ENCODE data around the gene FIGNL2.
"Not testable (repeated sequence)": the region's sequence is repeated elsewhere in the genome, so short reads cannot be mapped to it uniquely, and the experiment has no call there.

Gene FIGNL2

DNA sequence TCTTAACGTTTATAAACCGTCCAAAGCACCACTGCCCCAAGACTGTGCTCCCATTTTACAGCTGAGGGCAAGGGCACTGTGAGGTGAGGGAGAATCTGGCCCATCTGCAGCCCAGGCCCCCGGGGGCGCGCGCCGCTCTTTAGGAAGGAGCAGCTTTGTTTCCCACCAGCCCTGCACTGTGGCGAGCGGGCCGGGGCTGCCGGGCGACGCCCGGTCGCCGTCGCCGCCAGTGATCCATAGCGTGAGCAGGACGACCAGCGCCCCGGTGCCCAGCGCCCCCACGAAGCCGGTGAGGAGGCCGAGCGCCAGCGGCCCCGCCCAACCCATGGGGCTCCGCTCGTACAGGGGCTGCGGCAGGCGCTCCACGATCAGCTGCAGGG is 34.6 kb downstream of the FIGNL2 start:
- no peak for DNase-seq

DNA sequence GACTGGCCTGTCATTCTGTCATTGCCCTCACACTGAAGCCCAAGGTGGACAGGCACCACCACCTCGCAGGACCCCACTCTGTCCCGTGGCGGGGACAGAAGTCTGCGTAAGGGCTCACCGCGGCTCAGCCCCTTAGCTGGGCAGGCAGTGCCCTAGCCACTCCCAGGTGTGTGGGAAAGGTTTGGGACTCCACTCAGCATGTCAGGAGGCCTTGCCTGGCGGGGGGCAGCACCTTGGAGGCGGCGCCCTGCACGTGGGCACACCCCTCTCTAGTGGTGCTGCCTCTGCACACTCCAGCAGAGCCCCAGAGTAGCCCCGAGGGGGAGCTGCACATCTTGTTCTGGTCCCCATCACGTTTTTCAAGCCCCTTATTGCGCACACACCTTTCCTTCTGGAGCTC is 35.6 kb downstream of the FIGNL2 start:
- no peak for DNase-seq

DNA sequence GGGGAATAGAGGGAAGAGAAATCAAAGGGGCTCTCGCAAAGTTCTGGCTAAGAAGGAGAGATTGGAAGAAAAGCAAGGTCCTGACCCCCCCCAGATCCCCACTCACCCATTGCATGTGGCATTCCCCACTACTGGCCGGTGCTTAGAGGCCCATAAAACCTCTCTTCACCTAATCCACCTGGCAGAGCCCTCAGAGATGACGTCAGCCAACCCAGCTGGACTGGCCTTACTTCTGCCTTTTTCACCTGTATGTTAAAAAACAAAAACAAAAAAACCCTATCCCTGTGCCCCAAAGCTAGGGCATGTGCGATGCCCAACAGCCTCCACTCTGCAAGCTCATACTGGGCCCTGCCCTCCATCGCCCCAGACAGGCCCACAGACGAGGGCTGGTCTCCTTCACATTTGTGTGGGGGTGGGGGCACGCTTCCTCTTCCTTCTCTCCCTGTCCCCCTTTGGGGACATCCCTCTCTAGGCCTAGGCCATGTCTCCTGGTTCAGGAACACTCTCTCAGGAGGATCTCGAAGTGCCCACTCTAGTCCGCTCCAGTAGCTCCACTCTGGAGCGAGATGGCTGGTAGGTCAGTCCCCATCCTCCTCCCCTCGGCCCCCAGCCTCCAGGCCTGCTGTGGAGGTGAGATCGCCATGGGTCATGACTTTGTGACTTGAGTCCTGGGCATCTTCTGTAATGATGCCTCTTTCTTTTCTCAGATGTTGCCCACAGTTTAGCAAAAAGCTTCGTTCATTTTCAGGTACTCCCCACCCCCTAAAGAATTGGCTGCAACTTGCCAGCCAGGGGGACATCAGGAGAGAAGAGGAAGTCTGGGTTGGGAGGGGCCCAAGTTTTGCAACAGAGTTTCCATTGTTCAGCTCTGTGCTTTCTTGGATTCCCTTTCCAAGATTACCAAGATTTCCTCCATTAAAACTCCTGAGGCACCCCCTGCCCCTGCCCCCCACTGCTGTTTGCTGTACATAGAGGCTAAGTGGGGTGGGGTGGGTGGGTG is 37.0 kb downstream of the FIGNL2 start:
- DNase-seq: no peak

DNA sequence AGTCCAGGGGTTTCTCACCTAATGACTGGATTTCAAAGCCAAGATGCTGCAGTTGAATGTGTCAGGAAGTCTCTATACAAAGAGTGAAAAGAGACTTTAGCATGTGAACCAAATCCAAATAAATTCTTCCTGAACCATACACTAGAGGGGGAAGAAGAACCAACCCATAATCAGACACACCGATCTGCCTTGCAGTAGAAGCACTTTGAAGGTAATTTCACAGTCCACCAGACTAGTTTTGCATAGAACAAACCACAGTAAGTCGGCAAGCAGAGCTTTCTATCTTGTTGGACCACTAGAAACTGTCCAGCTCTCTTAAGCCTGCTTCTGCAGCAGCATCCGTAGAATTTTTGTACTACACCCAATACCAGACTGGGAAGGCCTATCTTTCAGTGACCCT is 39.3 kb downstream of the FIGNL2 start:
- DNase-seq: no peak

DNA sequence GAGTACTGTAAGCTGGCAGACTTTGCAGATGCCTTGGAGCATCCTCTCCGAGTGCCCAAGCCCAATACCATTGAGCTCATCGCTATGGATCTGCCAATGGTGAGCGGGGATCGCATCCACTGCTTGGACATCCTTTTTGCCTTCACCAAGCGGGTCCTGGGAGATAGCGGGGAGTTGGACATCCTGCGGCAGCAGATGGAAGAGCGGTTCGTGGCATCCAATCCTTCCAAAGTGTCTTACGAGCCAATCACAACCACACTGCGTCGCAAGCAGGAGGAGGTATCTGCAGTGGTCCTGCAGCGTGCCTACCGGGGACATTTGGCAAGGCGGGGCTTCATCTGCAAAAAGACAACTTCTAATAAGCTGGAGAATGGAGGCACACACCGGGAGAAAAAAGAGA is 41.6 kb downstream of the FIGNL2 start:
- DNase-seq: no peak

DNA sequence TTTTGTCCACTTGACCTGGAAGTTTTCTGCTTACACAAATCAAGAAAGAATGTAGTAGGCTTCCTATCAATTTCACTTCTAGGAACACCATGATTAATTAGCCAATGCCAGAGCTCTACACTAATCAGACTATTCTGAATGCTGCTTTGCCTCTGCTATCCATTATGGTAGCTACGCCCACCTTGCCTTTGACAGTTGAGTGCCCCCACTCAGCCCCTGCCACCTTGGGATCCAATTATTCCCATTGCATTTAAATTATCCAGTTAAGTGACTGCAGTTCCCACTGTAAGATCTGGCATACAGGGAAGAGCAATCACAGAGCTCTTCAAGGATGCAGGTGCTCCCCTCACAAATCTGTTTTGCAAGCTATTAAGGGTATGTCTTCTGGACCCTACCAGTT is 47.5 kb downstream of the FIGNL2 start:
- no peak for DNase-seq

DNA sequence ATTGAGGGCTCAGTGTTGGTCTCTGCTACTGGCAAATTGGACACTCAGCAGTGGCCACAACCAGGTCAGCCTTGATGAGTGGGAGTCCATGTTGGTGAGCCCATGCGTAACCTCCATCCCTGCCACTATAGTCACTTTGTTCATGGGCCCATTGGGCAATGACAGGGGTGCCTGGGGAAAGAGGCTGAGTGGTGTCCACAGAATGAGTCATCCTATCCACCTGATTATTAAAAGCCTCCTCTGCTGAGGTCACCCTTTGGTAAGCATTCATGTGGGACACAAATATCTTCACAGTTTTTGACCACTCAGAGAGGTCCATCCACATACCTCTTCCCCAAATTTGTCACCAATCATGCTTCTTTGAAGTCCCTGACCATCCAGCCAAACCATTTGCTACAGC is 50.0 kb downstream of the FIGNL2 start:
- no peak for DNase-seq

DNA sequence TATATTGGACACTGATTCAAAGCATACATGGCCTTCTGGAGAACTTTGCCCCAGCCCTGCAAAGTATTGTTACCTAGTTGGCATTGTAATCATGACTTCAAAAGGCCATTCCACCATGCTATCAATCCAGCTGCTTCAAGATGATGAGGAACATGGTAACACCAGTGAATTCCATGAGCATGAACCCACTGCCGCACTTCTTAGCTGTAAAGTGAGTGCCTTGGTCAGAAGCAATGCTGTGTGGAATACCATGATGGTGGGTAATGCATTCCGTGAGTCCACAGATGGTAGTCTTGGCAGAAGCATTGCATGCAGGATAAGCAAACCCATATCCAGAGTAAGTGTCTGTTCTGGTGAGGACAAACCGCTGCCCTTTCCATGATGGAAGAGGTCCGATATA is 50.5 kb downstream of the FIGNL2 start:
- not testable (repeated sequence) for DNase-seq

DNA sequence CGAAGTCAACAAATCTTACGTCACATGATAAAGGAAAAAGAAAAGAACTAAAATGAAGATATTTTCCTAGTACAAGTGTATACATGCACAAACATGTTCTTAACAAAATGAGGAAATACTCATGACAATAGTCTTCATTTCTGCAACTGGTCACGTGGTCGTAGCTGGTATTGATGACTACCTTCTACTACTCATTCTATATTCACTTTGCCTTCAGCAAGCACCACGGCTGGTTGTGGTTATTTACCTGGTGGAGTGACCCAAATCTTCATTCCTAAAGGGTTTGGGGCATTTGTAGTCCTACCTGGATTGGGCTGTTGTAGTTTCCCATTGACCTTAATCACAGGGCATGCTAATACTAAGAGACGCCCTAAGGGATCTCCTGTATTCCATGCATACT is 51.2 kb downstream of the FIGNL2 start:
- no peak for DNase-seq

DNA sequence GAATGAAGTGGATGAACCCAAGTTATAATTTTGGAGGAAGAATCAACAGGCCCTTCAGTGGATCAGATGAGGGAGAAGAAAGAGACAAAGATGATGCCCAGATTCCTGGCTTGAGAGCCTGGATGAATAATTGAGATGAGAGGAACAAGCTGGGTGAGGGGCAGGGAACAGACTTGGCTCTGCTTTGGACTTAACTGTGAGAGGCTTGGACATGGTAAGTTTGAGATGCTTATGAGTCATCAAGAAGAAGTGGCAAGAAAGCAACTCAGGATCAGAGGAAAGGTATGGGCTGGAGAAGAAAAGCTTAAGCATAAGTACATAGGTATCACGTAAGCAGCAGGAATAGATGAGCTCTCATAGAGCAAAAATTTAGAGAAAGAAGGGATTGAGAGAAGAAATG is 55.3 kb downstream of the FIGNL2 start:
- peak; percentile 46 for DNase-seq

DNA sequence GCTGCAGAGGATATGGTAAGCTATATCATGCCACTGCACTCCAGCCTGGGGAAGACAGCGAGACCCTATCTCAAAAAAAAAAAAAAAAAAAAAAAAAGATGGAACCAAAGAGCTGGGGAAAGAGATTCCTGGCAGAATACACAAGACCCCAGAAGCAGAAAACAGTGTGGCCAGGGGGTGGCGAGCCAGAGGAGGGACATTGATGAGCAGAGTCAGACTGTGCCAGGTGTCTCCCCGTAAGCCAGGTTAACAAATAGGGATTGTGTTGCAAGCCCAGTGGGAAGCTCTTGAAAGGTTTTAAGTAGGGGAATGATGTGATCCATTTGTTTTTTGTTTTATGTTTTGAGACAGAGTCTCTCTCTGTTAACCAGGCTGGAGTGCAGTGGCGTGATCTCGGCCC is 56.1 kb downstream of the FIGNL2 start:
- DNase-seq: no peak

DNA sequence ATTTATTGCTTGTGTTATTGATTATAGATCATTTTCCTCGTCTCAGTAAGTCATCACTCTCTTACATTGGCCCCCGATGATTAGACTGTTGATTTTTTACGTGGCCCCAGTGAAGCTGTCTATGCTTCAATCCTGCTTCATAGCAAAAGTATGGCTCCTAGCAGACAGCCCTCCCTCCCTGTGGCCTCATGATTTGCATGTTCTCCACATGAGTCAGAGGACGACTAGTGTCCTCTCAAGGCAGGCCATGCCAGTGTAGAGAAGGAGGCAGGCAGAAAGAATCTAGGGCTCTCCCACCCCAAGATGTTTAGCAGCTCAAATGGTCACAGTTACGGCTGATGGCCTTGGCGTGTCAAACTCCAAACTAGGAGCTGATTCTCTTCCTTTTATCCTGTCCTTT is 59.6 kb downstream of the FIGNL2 start:
- DNase-seq: peak; percentile 81

DNA sequence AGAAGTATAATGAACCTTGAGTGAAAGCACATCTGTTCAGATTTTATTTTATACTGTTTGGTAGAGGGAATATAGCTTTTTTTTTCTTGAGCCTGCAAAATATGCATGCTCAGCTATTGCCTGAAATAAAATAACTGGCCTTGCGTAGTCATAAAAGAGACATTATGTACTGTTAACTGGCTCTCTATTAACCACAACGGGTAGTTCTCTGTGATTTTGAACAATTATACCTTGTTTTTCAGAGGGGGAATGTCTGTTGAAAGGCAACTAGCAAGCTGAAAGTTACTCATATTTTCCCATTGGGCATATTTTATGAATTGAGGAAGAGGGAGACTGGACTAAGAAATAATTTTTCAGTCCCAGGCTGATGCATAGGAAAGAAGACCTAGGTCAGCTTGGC is 62.6 kb downstream of the FIGNL2 start:
- no peak for DNase-seq

DNA sequence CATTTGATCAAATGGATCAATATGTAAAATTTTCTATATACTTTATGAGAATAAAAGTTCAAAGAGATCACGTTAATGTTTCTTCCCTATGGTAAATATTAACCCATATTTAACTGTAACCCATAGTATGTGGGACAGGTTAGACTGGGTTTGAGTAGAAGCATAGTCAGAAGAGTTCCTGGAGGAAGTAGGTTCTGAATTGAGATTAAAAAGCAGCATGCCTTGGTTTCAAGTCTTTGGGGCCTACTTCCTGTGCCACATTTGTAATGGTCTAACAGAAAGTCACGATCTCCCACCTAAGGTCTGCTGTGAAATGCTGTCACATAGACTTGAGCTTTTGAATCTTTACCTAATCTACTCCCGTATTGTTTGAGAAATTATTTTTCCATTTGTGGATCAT is 63.8 kb downstream of the FIGNL2 start:
- DNase-seq: no peak

DNA sequence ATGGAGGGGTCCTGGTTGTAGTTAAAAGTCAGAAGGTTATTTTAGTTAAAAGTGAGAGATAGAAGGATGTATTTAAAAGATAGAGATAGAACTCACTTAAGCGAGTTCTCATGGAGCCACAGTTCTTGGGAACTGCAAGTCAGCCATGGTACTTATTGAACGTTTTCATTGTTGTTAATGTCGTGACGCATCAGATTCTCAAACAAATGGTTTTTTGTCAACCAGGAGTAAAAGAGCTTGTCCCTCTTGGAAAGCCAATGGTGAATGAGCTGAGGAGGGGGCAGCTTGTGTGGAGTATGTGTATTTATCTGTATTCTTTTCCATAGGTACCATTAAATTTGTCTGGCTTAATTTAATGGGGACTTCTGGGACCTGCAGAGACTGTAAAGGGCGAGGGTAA is 68.6 kb downstream of the FIGNL2 start:
- no peak for DNase-seq

DNA sequence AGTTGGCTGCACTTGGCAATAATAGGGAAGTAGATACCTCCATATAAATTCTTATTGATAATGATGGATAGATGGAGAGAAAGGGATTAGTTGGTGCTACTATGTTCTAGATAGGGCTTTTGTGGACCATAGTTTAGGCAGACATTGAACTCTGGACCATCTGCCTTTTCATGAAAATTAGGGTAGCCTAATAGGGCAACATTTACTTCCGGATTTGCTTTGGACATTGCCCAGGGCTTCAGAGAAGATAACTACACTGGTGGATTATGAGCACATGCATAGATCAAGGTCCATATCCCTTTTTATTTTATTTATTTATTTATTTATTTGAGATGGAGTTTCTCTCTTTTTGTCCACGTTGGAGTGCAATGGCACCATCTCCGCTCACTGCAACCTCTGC is 70.5 kb downstream of the FIGNL2 start:
- no peak for DNase-seq

DNA sequence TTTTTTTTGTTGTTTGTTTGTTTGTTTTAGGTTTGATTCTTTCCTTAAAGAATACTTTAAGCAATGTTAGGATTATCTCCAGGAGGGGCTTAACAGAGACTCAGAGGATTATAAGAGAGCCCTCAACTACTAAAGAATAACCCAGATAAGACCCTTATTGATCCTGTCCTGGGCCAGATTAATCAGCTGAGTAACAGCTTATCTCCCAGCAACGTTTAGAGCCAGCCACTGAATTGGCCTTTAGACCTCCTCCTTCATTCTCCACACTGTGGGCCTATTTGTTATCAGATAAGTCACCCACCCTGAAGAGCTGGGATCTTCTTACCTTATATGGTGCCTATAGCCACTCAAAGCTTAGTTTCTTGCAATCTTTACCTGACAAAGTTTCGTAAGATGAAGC is 71.1 kb downstream of the FIGNL2 start:
- no peak for DNase-seq

DNA sequence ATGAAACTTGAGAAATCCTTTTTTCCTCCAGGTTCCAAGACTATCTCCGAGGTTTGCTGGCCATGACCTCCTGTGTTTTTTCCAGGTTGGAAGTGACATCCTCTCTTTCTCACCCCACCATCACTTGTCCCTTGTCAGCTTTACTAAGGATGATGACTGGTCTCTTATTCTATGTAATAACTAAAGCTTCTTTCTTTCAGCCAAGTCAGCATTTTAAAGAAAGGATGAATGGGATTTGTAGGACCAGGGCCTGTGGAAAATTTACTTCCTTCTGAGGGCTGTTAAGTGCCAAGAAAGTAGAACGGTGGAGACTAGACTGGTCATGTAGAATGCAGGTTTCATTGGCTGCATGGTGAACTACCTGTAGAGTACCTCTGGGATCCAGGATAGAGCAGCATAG is 73.6 kb downstream of the FIGNL2 start:
- no peak for DNase-seq

DNA sequence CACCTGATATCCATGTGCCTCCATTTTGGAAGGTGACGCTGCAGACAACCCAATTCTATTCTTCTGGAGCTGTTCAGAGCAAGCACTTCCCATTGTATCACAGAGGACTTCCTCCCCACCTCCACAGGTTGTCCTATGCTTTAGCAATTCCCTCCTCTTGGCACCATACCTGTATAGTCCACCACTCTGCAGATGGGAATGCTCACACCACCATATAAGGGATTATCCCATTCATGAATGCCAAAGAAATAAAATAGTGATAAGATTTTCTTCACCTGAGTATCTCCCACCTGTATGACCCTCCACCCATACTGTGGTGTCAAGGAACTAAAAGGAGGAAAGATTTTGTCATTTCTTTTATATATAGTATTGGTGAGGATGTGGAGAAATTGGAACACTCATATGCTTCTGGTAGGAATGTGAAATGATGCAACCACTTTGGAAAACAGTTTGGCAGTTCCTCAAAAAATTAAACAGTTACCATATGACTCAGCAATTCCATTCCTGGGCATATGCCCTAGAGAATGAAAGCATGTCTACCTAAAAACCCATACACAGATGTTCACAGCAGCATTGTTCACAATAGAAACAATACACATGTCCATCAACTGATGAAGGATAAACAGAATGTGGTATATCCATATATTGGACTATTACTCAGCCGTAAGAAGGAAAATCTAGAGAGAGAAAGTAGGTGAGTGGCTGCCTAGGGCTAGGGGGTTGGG is 75.2 kb downstream of the FIGNL2 start:
- DNase-seq: peak; percentile 90

DNA sequence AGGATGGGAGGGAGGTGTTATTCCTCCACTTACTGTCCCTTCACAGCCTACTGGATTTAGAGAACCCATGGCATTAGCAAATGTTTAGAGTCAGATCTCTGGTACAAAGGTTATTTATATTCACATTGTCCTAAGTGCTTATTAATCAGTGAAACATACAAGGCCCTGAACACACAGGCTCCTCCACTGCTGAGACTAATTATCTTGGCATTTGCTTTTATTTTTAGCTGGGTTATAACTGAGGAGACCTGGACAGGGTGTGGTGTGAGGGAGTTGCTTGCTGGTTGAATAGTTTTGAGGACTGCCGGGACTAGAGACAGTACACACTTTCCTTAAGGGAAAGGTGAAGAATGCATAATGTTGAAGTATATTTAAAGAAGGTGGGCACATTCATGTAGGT is 77.5 kb downstream of the FIGNL2 start:
- no peak for DNase-seq
